CD4-positive, alpha-beta T cell treated with Interleukin-12 subunit alpha and Interleukin-12 subunit beta, for 1 hour (primary cell): ENCODE measurements around the gene MNAT1.
A peak's percentile ranks its signal among the peaks of the same experiment; 100 is the strongest.
"Not testable (repeated sequence)": the region's sequence is repeated elsewhere in the genome, so short reads cannot be mapped to it uniquely, and the experiment has no call there.

Source experiments
- DNase-seq: peaks from one replicate; pipeline ENCODE4 v3.0.0-alpha.2; 2020

The MNAT1 gene

DNA sequence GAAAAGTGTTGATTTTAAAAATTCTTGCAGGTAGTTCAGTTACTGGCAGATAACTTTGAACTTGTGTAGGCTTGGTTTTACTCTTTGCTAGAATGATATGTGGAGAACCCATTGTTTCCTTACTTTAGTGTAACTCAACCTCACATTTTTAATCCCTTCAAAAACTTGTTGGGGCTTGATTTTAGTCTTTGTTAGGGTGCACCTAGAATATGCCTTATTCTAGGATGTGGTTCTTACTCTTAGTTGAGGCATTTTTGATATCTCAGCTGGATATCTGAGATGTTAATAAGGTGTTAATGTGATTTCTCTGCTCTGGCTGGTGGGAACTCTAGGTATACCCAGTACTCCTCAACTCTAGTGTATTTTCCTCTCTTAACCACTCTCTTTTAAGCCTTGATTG, 10.0 kb downstream of the MNAT1 start:
- no peak for DNase-seq

DNA sequence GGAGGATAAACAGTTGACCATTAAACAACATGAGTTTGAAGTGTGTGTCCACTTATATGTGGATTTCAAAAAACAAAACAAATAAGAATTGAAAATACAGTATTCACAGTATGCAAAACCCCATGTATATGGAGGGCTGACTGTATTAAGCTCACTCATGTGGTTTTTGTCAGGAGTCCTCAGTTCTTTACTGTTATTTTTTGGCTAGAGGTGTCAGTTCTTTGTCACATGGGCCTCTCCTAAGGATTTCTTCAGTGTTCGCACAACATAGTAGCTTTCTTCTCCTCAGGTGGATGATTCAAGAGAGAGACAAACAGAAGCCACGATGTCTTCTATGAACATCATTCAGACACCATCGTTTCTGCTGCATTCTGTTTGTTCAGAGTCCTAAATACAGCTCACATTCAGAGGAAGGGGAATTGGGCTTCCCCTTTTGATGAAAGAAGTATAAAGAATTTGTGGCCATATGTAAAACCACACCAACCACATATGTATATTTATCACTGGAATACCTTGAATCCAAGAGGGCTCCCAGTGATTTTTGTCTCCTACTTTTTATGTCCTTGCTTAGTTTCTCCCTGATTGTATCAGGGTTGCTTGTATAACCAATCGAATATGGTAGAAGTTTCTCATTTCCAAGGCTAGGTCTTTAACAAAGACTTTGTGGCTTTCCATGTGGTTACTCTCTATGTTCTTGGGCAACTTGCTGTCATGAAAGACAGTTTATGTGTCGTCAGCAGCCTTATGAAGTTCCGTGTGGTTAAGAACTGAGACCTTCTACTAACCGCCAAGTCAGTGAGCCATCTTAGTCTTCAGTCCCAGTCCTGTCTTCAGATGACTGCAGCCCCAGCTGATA, 18.9 kb downstream of the MNAT1 start:
- DNase-seq, result peak; percentile 66

- DNase-seq, result no peak
Observed at GRCh38 chr14:60756847-60757246, 22.3 kb downstream of the MNAT1 start.

DNA sequence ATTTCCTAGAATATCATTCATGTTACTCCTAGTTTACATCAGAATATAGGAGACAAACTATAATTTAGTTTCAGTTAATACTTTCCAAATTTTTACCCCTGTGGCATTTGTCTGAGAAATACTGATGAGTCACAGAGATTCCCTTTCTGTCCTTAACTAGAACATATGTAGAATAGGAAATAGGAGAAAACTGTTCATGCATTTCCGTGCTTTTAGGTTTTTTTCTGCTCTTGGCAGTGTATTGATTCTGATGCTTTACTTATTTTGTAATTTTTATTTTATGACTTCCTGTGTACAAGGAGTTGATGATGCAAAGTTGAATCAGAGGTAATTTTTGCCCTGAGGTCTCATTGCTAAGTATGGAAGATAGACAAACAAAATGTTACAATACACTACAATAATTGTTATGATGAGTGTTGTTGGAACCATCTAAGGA, 23.0 kb downstream of the MNAT1 start:
- DNase-seq, result no peak

- no peak for DNase-seq
Observed at GRCh38 chr14:60758885-60759284, 24.3 kb downstream of the MNAT1 start.

DNA sequence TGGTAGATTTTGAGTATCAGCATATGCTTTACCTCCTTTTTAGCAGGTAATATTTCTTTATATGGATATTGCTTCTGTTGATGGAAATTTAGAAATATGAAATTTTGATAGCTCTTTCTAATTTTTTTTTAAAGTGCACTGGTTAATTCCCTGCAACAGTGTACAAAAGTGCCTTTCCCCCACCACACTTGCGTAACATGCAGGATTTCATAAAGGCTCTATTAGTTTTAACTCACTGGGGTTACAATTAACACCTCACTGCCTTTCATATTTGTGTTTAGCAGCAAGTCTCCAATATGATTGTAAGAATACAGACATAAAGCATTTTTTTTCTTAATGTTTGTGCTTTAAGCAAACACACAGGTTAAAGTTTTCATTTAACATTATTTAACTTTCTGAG, 25.6 kb downstream of the MNAT1 start:
- DNase-seq, result no peak

DNA sequence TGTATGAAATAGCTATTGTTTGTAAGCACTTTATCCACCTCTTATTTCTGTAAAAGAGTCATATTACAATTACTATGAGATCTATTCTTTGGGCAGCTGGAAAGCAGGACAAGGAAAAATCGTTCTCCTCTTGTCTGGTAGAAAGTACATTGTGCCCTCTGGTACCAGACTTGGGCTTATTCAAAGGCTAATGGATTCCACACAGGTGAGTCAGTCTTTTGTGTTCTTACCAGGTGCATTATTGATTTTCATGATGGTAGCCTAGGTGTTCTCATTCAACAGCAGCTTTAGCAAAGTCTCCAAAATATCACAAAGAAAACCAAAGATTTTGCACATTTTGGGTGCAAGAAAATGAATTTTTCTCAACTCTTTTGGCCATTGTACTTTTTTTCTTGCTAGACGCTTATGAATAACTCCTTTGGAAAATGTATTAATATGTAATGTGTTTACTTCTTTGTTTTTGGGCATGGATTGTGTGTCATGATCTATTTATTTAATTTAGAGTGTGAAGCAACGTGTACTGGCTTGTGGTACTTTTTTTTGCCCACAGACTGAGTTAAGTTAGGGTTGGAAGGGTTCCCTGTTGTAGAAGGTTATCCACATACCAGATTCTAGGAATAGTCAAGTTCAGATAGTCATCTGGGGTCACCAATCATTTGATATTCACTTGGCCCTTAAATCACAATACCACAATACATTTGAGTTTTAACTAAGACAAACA, 26.2 kb downstream of the MNAT1 start:
- no peak for DNase-seq

DNA sequence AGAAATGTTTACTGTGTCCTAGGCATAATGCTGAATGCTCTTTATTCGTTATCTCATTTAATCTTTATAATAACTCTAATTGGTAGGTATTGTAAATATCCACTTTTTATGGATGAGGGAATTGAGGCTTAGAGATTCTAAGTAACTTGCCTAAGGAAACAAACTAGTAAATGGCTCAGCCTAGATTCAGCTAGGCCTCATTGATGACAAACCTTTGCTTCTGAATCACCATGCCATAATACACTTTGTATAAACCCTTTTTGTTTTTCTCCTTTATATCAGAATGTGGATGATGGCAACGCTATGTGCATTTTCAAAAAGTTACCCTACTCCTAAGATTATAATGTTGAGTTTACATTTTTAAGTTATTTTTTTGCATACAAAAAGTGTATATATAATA, 34.0 kb downstream of the MNAT1 start:
- DNase-seq, result no peak

GRCh38 chr14:60771117-60771516, 36.6 kb downstream of the MNAT1 start:
- no peak for DNase-seq

- no peak for DNase-seq
Observed at GRCh38 chr14:60773558-60773957, 39.0 kb downstream of the MNAT1 start.

DNA sequence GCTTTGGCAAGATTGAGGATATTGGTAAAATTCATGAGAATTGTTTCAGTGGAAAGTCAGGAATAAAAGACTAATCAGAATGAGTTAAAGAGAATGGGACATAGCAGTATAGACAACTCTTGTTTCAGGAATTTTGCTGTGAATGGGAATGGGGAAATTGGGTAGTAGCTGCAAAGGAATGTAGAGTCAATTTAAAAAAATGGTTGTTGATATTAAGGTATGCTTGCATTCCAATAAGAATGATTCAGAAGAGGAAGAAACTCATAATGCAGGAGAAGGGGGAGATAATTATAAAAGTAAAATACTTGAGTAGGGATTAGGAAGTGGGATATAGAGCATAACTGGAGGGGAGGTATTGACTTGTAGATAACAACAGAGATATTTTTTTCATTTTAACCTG, 40.7 kb downstream of the MNAT1 start:
- no peak for DNase-seq

DNA sequence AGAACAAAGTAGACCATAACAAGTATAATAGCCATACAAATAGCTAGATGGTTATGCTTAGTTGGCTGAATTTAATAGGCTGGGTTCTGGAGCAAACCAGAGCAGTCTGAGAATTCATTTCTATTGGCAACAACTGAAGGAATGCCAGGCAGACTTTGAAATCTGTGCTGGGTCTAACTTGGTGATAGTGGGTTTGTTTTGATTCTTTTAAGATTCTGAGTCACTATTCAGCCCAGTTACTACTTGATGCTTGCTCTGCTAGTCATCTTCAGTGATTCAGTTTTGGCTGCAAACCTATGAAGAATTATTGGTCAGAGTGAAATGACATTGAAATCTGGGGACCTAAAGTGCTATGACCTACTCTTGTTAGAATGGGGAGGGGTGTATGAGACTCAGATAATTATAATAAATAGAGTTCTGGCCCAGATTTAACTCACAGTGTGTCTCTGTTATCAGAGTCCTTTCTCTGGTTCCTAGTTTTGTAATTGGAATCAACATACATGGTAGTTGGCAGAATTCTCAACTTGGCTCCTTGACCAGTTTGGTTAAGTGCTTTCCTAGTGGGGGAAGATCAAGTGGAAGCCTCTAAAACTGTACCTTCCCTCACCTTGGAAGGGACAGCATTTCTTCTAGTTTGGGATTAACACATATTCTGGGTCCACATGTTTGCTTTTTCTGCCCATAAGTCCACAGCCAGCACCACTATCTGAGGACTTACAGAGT, 43.5 kb downstream of the MNAT1 start:
- no peak for DNase-seq

DNA sequence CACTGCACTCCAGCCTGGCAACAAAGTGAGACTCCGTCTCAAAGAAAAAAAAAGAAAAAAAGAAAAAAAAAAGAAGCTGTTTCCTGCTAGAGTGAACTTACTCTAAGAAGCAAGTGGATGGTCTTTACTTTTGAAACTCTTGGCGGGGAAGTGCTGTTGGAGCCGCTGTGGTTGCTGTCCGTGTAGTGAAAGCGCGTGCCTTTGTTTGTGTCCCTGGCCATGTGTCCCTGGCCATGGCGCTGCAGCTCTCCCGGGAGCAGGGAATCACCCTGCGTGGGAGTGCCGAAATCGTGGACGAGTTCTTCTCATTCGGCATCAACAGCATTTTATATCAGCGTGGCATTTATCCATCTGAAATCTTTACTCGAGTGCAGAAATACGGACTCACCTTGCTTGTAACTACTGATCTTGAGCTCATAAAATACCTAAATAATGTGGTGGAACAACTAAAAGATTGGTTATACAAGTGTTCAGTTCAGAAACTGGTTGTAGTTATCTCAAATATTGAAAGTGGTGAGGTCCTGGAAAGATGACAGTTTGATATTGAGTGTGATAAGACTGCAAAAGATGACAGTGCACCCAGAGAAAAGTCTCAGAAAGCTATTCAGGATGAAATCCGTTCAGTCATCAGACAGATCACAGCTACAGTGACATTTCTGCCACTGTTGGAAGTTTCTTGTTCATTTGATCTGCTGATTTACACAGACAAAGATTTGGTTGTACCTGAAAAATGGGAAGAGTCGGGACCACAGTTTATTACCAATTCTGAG, 45.4 kb downstream of the MNAT1 start:
- DNase-seq, result not testable (repeated sequence)

GRCh38 chr14:60780558-60780957, 46.0 kb downstream of the MNAT1 start:
- DNase-seq, result not testable (repeated sequence)

DNA sequence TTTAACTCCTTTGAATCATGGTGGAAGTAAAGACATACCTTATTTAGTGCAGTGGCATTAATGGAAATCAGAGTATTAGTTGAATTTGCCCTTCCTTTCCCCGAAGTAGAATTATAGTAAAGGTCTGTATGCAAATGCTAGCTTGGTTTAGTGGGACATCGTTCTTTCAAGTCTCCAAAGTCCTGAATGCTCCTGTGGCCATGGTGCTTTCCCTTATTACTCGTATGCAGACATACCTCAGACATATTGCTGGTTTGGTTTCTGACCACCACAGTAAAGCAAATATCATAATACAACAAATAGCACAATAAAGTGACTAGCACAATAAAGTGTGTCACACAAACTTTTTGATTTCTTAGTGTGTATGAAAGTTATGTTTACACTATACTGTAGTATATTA, 52.3 kb downstream of the MNAT1 start:
- no peak for DNase-seq

GRCh38 chr14:60789656-60790055, 55.1 kb downstream of the MNAT1 start:
- no peak for DNase-seq

DNA sequence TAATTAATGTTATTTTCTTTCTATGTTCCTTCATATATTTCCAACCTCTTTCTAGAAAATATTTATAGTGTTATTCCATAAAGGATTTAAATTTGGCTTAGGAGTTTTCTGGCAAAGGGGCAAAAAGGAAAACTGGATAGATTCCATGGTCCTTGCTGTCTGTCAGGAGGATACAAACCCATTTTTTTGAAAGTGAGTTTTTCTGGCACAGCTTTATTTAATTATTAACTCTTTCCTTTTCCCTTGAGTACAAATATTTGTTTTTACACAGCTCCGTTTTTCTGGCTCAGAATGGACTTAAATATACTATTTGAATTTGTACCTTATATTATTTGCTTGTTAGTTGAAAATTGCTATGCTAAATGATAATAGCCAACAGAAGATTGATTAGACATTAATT, 56.3 kb downstream of the MNAT1 start:
- DNase-seq, result no peak

GRCh38 chr14:60796434-60796833, 61.9 kb downstream of the MNAT1 start:
- no peak for DNase-seq

DNA sequence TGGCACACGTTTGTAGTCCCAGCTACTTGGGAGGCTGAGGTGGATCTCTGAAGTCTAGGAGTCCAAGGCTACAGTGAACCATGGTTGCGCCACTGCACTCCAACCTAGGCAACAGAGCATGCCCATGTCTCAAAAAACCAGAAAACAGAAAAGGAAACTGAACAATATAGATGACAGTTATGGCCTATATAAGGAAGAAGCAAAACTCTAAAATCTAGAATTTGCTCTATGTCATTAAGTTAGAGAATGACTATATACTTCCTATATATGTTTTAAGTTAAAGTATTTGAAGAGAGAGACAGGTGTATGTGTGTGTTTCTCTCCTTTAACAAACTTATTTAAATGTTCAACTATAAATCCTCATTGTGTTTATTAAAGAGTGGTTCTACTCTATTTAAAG, 65.8 kb downstream of the MNAT1 start:
- no peak for DNase-seq

- DNase-seq, result no peak
Observed at GRCh38 chr14:60803871-60804270, 69.3 kb downstream of the MNAT1 start.

GRCh38 chr14:60805841-60806430, 71.4 kb downstream of the MNAT1 start:
- no peak for DNase-seq

DNA sequence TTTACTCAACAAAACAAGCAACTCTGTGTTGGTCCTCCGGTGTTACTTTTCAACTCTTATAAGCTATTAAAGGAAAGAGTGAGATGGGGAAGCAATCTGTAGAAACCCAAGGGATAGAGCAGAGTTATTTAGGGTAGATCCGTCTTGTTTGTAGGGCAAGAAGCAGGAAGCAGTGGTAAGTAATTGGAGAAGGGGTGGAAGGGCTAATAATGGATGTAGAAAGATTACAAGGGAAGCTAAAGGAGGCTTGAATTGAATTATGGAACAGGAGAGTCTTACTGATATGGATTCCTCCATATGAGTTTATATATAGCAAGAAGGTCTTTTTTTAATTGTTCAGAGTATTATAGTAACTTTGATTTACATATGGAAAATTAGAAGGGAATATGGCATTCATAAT, 72.7 kb downstream of the MNAT1 start:
- DNase-seq, result no peak

DNA sequence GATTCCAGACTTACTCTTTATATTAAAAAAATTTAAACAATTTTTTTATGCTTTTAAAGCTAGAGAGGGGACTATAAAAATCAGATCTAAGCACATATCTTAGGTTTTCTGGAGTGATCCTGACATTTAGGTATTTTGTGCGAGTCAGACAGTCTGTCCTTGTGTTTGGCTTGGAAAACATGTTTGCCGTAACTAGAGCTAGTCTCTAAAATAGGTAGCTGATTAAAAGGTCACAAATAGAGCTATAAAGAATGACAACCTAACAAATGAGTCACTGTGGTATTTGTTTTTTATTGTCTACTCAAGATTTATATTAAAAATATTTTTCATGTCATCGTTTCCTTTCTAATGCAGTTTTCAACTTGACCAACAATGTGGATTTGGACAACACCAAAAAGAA, 73.4 kb downstream of the MNAT1 start:
- DNase-seq, result no peak
